ENCODE data around the gene SAMD14. TPM values are rescaled to one million over a fixed set of nuclear protein-coding genes. Genes with fewer than 3 reads are reported as not detected.

SAMD14 gene
- polyA plus RNA-seq, 1 donor: 5.7 TPM

DNA sequence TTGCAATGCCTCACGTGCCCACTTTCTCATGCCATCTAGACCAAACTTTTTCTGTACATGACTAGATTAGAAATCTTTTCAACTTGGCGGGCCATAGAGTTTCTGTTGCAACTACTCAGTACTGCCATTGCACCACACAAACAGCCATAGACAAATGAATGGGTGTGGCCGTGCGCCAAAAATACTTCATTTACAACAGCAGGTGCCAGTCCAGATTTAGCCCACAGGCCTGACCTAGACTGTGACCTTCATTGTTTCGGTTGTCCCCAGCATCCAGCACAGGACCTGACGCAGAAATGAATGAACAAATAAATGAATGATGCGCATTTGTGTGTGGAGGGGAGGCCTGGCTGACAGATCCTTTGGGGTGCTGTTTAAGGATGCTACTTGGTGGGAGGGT, 49.1 kb downstream of the SAMD14 start:
- no peak for DNase-seq
- no peaks in the 10 kb centered on the region for H3K27me3 ChIP-seq (ENCODE audit: control insufficient read depth, insufficient read depth, low read length)
- 100% methylated on average over 1 of the region's 7 CpGs for WGBS (ENCODE audit: insufficient coverage, low lambda C conversion rate)
- no peak overlapping the region for H3K27ac ChIP-seq (ENCODE audit: low read length)
- H3K4me3 ChIP-seq (ENCODE audit: low read length): no peak overlapping the region
- H3K36me3 ChIP-seq (ENCODE audit: control insufficient read depth, insufficient read depth, low read length): peaks cover 52% of the 10 kb centered on the region
- no peaks in the 10 kb centered on the region for H3K4me1 ChIP-seq (ENCODE audit: control insufficient read depth, insufficient read depth, low read length)
- H3K9me3 ChIP-seq (ENCODE audit: control insufficient read depth, low read depth, low read length): no peaks in the 10 kb centered on the region

GRCh38 chr17:50080096-50080480, 49.9 kb downstream of the SAMD14 start:
- Histone ChIP-seq H3K27me3 (ENCODE audit: control insufficient read depth, insufficient read depth, low read length) (no peaks in the 10 kb centered on the region), H3K4me3 (ENCODE audit: low read length) (no peak overlapping the region), H3K27ac (ENCODE audit: low read length) (no peak overlapping the region), H3K9me3 (ENCODE audit: control insufficient read depth, low read depth, low read length) (no peaks in the 10 kb centered on the region), H3K4me1 (ENCODE audit: control insufficient read depth, insufficient read depth, low read length) (no peaks in the 10 kb centered on the region), H3K36me3 (ENCODE audit: control insufficient read depth, insufficient read depth, low read length) (peaks cover 60% of the 10 kb centered on the region)
- whole genome bisulfite sequencing (ENCODE audit: insufficient coverage, low lambda C conversion rate): no CpG with 5 or more reads among the region's 11 CpGs
- DNase-seq: no peak

GRCh38 chr17:50079334-50080095, 50.4 kb downstream of the SAMD14 start:
- H3K27ac ChIP-seq (ENCODE audit: low read length): no peak overlapping the region
- H3K9me3 ChIP-seq (ENCODE audit: control insufficient read depth, low read depth, low read length): no peaks in the 10 kb centered on the region
- H3K4me3 ChIP-seq (ENCODE audit: low read length): no peak overlapping the region
- no peaks in the 10 kb centered on the region for H3K4me1 ChIP-seq (ENCODE audit: control insufficient read depth, insufficient read depth, low read length)
- no peaks in the 10 kb centered on the region for H3K27me3 ChIP-seq (ENCODE audit: control insufficient read depth, insufficient read depth, low read length)
- H3K36me3 ChIP-seq (ENCODE audit: control insufficient read depth, insufficient read depth, low read length): peaks cover 62% of the 10 kb centered on the region
- WGBS (ENCODE audit: insufficient coverage, low lambda C conversion rate): 40% methylated on average over 1 of the region's 12 CpGs
- peak in 1 of 2 donors; percentile 56 for DNase-seq

GRCh38 chr17:50078430-50078829, 51.5 kb downstream of the SAMD14 start:
- Histone ChIP-seq H3K4me1 (ENCODE audit: control insufficient read depth, insufficient read depth, low read length) (no peaks in the 10 kb centered on the region), H3K27me3 (ENCODE audit: control insufficient read depth, insufficient read depth, low read length) (no peaks in the 10 kb centered on the region), H3K36me3 (ENCODE audit: control insufficient read depth, insufficient read depth, low read length) (peaks cover 72% of the 10 kb centered on the region), H3K27ac (ENCODE audit: low read length) (no peak overlapping the region), H3K4me3 (ENCODE audit: low read length) (no peak overlapping the region), H3K9me3 (ENCODE audit: control insufficient read depth, low read depth, low read length) (no peaks in the 10 kb centered on the region)
- no CpG with 5 or more reads among the region's 4 CpGs for WGBS (ENCODE audit: insufficient coverage, low lambda C conversion rate)
- no peak for DNase-seq

DNA sequence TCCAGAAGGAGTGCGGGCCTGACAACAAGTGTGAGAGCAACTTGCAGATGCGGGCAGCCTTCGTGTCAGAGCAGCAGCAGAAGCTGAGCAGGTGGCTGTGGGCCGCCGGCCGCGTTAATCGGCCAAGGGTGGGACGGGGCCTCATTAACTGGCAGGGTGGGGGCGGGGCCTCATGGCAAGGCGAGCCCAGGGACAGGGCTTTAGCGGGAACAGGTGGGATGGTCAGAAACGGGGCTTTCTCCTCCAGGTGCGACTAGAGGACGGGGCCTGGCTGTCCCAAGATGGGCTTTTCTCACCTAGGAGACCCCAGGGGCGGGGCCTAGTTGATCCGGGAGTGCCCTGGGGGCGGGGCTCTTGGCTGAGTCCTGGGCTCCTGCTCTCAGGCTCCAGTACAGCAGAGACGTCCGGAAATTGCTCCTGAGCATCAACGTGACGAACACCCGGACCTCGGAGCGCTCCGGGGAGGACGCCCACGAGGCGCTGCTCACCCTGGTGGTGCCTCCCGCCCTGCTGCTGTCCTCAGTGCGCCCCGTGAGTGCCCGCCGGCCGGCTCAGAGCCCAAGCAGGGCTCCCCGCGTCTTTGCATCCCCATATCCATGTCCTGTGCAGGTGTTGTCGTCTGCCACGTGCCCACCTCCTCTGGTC, 53.2 kb downstream of the SAMD14 start:
- Histone ChIP-seq H3K9me3 (ENCODE audit: control insufficient read depth, low read depth, low read length) (peaks cover under 1% of the 10 kb centered on the region), H3K36me3 (ENCODE audit: control insufficient read depth, insufficient read depth, low read length) (peaks cover 85% of the 10 kb centered on the region), H3K4me1 (ENCODE audit: control insufficient read depth, insufficient read depth, low read length) (no peaks in the 10 kb centered on the region), H3K27ac (ENCODE audit: low read length) (no peak overlapping the region), H3K27me3 (ENCODE audit: control insufficient read depth, insufficient read depth, low read length) (no peaks in the 10 kb centered on the region), H3K4me3 (ENCODE audit: low read length) (no peak overlapping the region)
- WGBS (ENCODE audit: insufficient coverage, low lambda C conversion rate): no CpG with 5 or more reads among the region's 39 CpGs
- DNase-seq: peak in 1 of 2 donors; percentile 41

DNA sequence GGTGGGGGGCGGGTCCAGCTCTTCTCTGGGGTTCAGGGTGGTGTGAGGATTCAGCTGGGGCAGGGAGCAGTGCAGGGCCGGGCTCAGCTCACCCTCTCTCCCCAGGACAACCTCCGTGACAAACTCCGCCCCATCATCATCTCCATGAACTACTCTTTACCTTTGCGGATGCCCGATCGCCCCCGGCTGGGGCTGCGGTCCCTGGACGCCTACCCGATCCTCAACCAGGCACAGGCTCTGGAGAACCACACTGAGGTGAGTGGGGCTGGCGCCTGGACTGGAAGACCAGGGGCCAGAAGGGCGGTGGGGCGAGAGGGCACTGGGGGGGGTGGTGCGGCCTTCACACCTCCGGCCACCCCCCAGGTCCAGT, 53.8 kb downstream of the SAMD14 start:
- Histone ChIP-seq H3K9me3 (ENCODE audit: control insufficient read depth, low read depth, low read length) (peaks cover 6% of the 10 kb centered on the region), H3K4me3 (ENCODE audit: low read length) (no peak overlapping the region), H3K4me1 (ENCODE audit: control insufficient read depth, insufficient read depth, low read length) (no peaks in the 10 kb centered on the region), H3K27me3 (ENCODE audit: control insufficient read depth, insufficient read depth, low read length) (no peaks in the 10 kb centered on the region), H3K27ac (ENCODE audit: low read length) (no peak overlapping the region), H3K36me3 (ENCODE audit: control insufficient read depth, insufficient read depth, low read length) (peaks cover 85% of the 10 kb centered on the region)
- no CpG with 5 or more reads among the region's 16 CpGs for WGBS (ENCODE audit: insufficient coverage, low lambda C conversion rate)
- no peak for DNase-seq

DNA sequence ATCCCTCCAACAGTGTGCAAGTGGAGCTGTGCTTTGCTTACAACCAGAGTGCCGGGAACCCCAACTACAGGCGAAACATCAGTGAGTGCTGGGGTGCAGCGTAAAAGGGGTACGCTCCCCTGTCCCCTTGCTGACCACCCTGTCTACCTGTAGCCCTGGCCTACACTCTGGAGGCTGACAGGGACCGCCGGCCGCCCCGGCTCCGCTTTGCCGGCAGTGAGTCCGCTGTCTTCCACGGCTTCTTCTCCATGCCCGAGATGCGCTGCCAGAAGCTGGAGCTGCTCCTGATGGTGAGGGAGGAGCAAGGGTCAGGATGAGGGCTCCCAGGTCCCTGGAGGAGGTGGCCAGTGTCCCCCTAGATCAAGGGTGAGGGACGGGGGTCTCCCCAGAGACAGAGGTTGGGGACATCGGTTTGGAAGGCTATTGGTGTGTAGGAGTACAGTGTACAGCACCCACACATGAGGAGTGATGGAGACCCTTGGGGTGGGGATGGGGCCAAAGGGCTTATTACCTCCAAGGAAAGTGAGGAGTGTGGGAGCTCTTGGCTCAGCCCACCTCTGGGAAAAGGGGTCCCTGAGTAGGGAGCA, 54.4 kb downstream of the SAMD14 start:
- no peaks in the 10 kb centered on the region for H3K27me3 ChIP-seq (ENCODE audit: control insufficient read depth, insufficient read depth, low read length)
- H3K4me1 ChIP-seq (ENCODE audit: control insufficient read depth, insufficient read depth, low read length): no peaks in the 10 kb centered on the region
- H3K9me3 ChIP-seq (ENCODE audit: control insufficient read depth, low read depth, low read length): peaks cover 9% of the 10 kb centered on the region
- no peak for DNase-seq
- no CpG with 5 or more reads among the region's 16 CpGs for WGBS (ENCODE audit: insufficient coverage, low lambda C conversion rate)
- H3K27ac ChIP-seq (ENCODE audit: low read length): no peak overlapping the region
- H3K4me3 ChIP-seq (ENCODE audit: low read length): no peak overlapping the region
- peaks cover 85% of the 10 kb centered on the region for H3K36me3 ChIP-seq (ENCODE audit: control insufficient read depth, insufficient read depth, low read length)

DNA sequence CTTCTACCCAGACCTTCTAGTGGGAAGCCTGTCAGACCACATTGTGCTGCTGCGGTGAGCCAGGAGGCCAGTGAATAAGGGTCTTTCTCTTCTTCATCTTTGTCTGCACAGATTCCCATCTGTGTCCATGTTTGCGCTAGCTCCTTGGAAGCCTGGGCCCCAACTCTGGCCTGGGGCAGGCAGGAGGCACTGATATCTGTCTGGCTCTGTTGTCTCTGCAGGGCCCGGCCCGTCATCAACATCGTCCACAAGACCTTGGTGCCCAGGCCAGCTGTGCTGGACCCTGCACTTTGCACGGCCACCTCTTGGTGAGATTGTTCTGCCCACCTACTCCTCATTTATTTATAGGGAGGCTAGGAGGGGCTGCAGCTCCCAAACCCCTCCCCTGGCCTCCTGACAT, 55.7 kb downstream of the SAMD14 start:
- no CpG with 5 or more reads among the region's 6 CpGs for WGBS (ENCODE audit: insufficient coverage, low lambda C conversion rate)

DNA sequence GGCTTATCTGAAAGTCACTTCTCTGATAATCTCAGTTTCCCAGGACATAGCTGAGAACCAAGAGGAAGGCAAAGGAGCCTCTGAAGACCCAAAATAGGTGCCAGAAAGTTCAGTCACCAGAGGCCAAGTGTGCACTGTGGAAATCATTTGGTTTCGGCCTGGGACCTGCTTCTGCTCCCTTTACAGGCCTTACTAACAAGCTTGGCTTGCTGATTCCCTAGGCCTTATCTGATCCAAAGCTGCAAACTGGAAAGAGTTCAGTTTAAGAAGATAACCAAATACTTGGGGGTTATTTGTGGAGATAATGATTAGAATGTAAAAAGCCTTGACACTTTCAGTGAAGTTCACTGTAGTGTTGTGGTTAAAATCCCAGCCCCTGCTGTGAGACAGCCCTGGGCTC, 57.0 kb downstream of the SAMD14 start:
- no peaks in the 10 kb centered on the region for H3K27me3 ChIP-seq (ENCODE audit: control insufficient read depth, insufficient read depth, low read length)
- peaks cover 9% of the 10 kb centered on the region for H3K9me3 ChIP-seq (ENCODE audit: control insufficient read depth, low read depth, low read length)
- no peak overlapping the region for H3K4me3 ChIP-seq (ENCODE audit: low read length)
- H3K27ac ChIP-seq (ENCODE audit: low read length): no peak overlapping the region
- no peaks in the 10 kb centered on the region for H3K4me1 ChIP-seq (ENCODE audit: control insufficient read depth, insufficient read depth, low read length)
- DNase-seq: no peak
- no CpG with 5 or more reads among the region's 1 CpG for WGBS (ENCODE audit: insufficient coverage, low lambda C conversion rate)
- peaks cover 77% of the 10 kb centered on the region for H3K36me3 ChIP-seq (ENCODE audit: control insufficient read depth, insufficient read depth, low read length)

More for the DNA sequence above, 55.7 kb downstream of the SAMD14 start:
- no peaks in the 10 kb centered on the region for H3K4me1 ChIP-seq (ENCODE audit: control insufficient read depth, insufficient read depth, low read length)
- no peak overlapping the region for H3K4me3 ChIP-seq (ENCODE audit: low read length)
- peaks cover 9% of the 10 kb centered on the region for H3K9me3 ChIP-seq (ENCODE audit: control insufficient read depth, low read depth, low read length)
- H3K27me3 ChIP-seq (ENCODE audit: control insufficient read depth, insufficient read depth, low read length): no peaks in the 10 kb centered on the region
- H3K36me3 ChIP-seq (ENCODE audit: control insufficient read depth, insufficient read depth, low read length): peaks cover 81% of the 10 kb centered on the region
- H3K27ac ChIP-seq (ENCODE audit: low read length): no peak overlapping the region
- no peak for DNase-seq

- no peak overlapping the region for H3K4me3 ChIP-seq (ENCODE audit: low read length)
- H3K27ac ChIP-seq (ENCODE audit: low read length): no peak overlapping the region
- no peaks in the 10 kb centered on the region for H3K4me1 ChIP-seq (ENCODE audit: control insufficient read depth, insufficient read depth, low read length)
- H3K27me3 ChIP-seq (ENCODE audit: control insufficient read depth, insufficient read depth, low read length): no peaks in the 10 kb centered on the region
- H3K36me3 ChIP-seq (ENCODE audit: control insufficient read depth, insufficient read depth, low read length): peaks cover 77% of the 10 kb centered on the region
- DNase-seq: no peak
- WGBS (ENCODE audit: insufficient coverage, low lambda C conversion rate): no CpG with 5 or more reads among the region's 3 CpGs
- H3K9me3 ChIP-seq (ENCODE audit: control insufficient read depth, low read depth, low read length): peaks cover 9% of the 10 kb centered on the region
Measured at GRCh38 chr17:50072130-50072529, 57.8 kb downstream of the SAMD14 start.

Data from large intestine (tissue), 3 donors.